Measurements from ENCODE around the gene DNAJB13. TPM values are rescaled to one million over a fixed set of nuclear protein-coding genes. Genes with fewer than 3 reads are reported as not detected.

The DNAJB13 gene
- total and polyA plus RNA-seq, 3 donors from 2014 or later = 8.1 to 49.3 (median 14.3) TPM

- no peak for TF ChIP-seq POLR2A (IDR thresholded peaks at IDR 0.05)
- no peak for TF ChIP-seq CTCF (IDR thresholded peaks at IDR 0.05)
- intact Hi-C loops (cut with DNase I; ENCODE audit: low total_unique reads) = no loop called here
- WGBS, 2 donors = 94 to 95% methylated on average over 14 of the region's 14 CpGs
These were observed 25.8 kb downstream of the DNAJB13 start for GRCh38 chr11:73976451-73977151.

GRCh38 chr11:73977856-73978519 is 27.2 kb downstream of the DNAJB13 start:
- no peak overlapping the region for H3K4me3 ChIP-seq
- 95 to 96% methylated on average over 13 to 18 of the region's 18 CpGs for WGBS, 2 donors
- no peaks in the 10 kb centered on the region for H3K27me3 ChIP-seq
- TF ChIP-seq CTCF (IDR thresholded peaks at IDR 0.05) = no peak
- no peak for TF ChIP-seq POLR2A (IDR thresholded peaks at IDR 0.05)
- intact Hi-C loops (cut with DNase I; ENCODE audit: low total_unique reads) = no loop called here
- no peaks in the 10 kb centered on the region for H3K4me1 ChIP-seq
- H3K9me3 ChIP-seq = no peaks in the 10 kb centered on the region
- no peaks in the 10 kb centered on the region for H3K36me3 ChIP-seq (ENCODE audit: low read depth, missing control alignments)
- no peak for DNase-seq
- no peak overlapping the region for H3K27ac ChIP-seq

More at GRCh38 chr11:73976451-73977151, 25.8 kb downstream of the DNAJB13 start:
- no peak overlapping the region for H3K27ac ChIP-seq
- H3K27me3 ChIP-seq = no peaks in the 10 kb centered on the region
- no peaks in the 10 kb centered on the region for H3K36me3 ChIP-seq (ENCODE audit: low read depth, missing control alignments)
- no peak for DNase-seq
- H3K9me3 ChIP-seq = no peaks in the 10 kb centered on the region
- H3K4me1 ChIP-seq = no peaks in the 10 kb centered on the region
- no peak overlapping the region for H3K4me3 ChIP-seq

DNA sequence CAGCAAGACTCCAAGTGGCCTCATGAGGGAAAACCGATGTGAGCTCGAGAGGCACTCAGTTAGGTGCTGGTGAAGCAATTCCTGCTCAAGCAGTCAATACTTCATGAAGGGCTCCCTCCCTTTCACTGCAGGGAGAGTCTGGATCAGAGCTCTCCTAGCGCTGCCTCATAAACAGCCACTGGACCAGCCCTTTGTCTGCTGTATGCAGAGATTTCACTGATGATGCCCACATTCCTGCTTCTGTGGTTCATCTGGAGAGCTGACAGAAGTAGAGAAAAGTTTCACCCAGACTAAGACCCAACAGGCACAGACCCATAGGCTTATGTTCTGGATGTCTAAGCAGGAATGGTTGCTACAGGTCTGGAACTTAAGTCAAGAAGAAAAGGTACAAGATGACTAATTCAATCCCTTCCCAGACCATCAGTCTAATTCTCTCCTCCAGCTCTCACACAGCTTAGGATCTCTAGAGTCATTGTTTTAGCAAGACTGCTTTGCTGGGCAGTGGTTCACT is 27.8 kb downstream of the DNAJB13 start:
- WGBS, 2 donors = 94 to 97% methylated on average over 3 of the region's 3 CpGs
- no peak for TF ChIP-seq CTCF (IDR thresholded peaks at IDR 0.05)
- TF ChIP-seq POLR2A (IDR thresholded peaks at IDR 0.05) = no peak
- no peaks in the 10 kb centered on the region for H3K9me3 ChIP-seq
- H3K27ac ChIP-seq = no peak overlapping the region
- no peaks in the 10 kb centered on the region for H3K27me3 ChIP-seq
- no peak for DNase-seq
- H3K36me3 ChIP-seq (ENCODE audit: low read depth, missing control alignments) = no peaks in the 10 kb centered on the region
- H3K4me3 ChIP-seq = no peak overlapping the region
- H3K4me1 ChIP-seq = peaks cover 1% of the 10 kb centered on the region
- intact Hi-C loops (cut with DNase I; ENCODE audit: low total_unique reads) = no loop called here

DNA sequence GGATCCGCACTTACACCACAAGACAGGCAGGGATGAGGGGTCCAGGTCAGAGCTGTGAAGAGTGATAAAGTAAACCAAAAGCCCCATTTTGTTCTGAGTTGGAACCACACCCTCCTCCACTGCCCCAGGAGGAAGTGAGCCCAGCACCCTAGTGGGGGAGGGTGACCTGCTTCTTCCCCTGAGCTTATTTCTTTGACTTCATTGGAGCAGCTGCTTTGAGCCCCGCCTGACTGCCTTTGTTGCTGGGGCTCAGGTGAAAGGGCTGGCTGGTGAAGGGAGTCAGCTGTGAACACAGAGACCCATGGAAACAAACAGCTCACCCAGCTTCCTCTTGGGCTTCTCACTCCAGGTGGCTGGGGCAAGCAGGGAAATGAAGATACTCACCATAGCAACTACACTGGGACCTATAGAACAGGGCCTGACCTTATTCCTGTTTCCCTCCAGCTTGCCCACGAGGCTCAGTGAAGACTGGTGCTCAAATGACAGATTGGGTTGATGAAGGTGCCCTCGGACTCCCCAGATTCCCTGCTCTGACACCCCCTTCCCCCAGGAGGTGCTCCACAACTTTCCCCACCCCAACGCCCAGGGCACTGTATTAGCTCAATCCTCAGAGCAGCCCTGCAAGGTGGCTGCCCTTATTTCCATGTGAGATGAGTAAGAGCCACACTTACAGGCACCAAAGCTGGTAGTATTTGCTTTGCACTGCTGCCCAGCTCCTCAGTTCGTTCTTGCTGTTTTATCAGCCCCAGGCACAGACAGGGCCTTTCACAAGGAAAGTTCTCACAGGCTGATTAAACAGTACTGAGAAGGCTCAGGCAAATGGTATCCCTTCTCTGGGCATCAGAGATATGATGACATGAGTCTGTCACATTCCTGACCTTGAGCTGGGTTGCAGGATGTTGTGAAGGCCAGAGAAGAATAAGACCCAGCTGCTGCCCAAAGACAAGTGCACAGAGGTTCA is 29.5 kb downstream of the DNAJB13 start:
- Histone ChIP-seq H3K4me3 (no peak overlapping the region), H3K9me3 (no peaks in the 10 kb centered on the region), H3K36me3 (ENCODE audit: low read depth, missing control alignments) (no peaks in the 10 kb centered on the region), H3K27ac (no peak overlapping the region), H3K27me3 (no peaks in the 10 kb centered on the region), H3K4me1 (peaks cover 3% of the 10 kb centered on the region)
- no peak for DNase-seq
- TF ChIP-seq POLR2A (IDR thresholded peaks at IDR 0.05) = no peak
- no peak for TF ChIP-seq CTCF (IDR thresholded peaks at IDR 0.05)
- intact Hi-C loops (cut with DNase I; ENCODE audit: low total_unique reads) = no loop called here
- 69 to 73% methylated on average over 6 of the region's 6 CpGs for whole genome bisulfite sequencing, 2 donors
